ENCODE results near the gene IFI44L.

The IFI44L gene

DNA sequence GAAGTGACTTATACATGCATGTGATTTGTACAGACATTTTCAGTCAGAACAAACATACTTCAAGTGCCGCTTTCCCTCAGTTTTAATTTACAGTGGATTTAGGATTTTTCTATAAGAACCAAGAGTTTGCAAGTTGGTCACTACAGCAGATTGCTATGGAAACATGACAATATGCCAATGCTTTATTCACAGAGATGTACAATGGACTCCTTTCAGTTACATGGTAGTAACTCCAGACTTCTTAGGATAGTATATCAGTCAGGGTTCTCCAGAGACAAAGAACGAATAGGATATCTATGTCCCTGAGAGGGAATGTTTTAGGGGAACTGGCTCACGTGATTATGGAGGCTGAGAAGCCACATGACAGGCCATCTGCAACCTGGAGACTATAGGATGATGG is 56.7 kb downstream of the IFI44L start:
- in situ Hi-C loops (cut with HindIII; ENCODE audit: low pct_unique_long_range_greater_than_20kb, low sequenced_read_pairs), result no loop called here
- no peak for TF ChIP-seq JUND (IDR thresholded peaks at IDR 0.05; ENCODE audit: low read depth)
- DNase-seq (ENCODE audit: low read depth in 1 of 2, low spot score in 1 of 2), result no peak

DNA sequence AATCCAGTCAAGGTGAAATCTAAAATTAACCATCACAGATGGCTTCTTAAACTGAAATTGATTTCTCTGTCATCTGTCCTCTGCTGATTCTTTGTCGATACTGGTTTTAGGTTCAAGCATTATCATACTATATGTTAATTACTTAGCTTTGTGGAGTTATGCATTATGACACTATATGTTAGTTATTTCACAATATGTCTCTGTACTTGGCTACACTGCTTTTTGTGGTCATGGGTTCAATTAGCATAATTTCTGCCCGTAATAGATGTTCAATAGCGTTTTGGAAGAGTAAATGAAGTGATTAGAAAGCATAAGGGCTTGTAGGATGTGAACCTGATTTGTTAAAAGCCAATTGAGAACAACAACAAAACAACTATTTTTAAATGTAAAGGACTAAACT is 57.5 kb downstream of the IFI44L start:
- no peak for DNase-seq (ENCODE audit: low read depth in 1 of 2, low spot score in 1 of 2)
- TF ChIP-seq JUND (IDR thresholded peaks at IDR 0.05; ENCODE audit: low read depth), result no peak
- in situ Hi-C loops (cut with HindIII; ENCODE audit: low pct_unique_long_range_greater_than_20kb, low sequenced_read_pairs), result no loop called here

DNA sequence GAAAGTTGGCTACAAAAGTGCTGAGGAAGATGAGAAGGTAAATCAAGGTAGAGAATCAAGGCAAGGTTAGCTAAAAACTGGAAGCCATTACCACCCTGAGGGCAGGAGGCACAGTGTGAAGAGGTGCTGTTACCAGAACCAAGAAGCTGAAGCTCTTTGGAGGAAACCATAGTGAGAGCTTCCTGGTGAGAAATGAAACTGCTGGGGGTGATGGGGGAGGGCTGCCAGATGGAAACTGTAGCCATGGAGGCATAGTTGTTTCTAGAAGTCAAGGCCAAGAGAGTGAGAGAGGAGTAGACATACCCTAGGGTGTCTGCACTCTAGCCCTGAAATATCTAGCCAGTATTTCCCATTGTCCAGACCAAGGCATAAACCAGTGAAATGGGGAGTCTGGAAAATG is 58.1 kb downstream of the IFI44L start:
- no peak for TF ChIP-seq JUND (IDR thresholded peaks at IDR 0.05; ENCODE audit: low read depth)
- in situ Hi-C loops (cut with HindIII; ENCODE audit: low pct_unique_long_range_greater_than_20kb, low sequenced_read_pairs), result no loop called here

DNA sequence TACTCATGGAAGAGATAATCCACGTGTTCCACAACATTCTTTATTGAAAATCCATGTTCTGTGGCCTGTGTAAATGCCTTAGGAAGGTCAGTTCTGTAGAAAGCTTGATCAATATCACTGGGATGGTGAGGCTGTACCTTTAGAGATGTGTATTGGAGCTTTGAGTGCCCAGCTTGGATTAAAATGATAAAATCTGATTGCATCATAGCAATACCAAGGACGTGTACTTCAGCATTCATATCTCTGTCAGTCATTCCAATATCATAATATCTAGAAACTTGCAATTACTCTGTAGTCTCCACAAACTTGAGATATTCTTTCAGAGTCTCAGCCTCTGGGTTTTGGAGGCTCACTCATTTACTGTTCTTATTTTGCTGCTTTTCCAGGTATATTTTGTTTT is 61.0 kb downstream of the IFI44L start:
- in situ Hi-C loops (cut with HindIII; ENCODE audit: low pct_unique_long_range_greater_than_20kb, low sequenced_read_pairs), result no loop called here
- no peak for DNase-seq (ENCODE audit: low read depth in 1 of 2, low spot score in 1 of 2)

More for the DNA sequence above, 58.1 kb downstream of the IFI44L start:
- DNase-seq (ENCODE audit: low read depth in 1 of 2, low spot score in 1 of 2), result no peak

DNA sequence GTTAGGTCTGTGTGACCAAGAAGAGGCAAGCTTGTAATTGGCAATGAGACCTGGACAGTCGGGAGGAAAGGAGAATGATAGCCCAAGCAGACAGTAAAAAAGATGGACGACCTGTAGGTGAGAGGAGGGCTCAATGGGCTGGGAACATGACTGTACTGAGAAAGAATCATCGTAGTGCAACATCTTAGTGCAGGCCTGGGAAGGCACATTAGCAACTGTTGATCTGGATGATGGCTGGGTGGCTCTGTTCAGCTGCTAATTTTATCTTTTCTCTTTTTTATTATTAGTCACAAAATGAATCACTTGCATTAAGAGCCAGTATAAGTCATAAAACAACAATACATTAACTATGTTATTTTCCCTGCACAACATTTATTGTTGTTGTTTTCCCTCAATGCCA is 62.2 kb downstream of the IFI44L start:
- in situ Hi-C loops (cut with HindIII; ENCODE audit: low pct_unique_long_range_greater_than_20kb, low sequenced_read_pairs), result no loop called here
- no peak for DNase-seq (ENCODE audit: low read depth in 1 of 2, low spot score in 1 of 2)
- TF ChIP-seq JUND (IDR thresholded peaks at IDR 0.05; ENCODE audit: low read depth), result no peak

More for the DNA sequence above, 61.0 kb downstream of the IFI44L start:
- no peak for TF ChIP-seq JUND (IDR thresholded peaks at IDR 0.05; ENCODE audit: low read depth)

DNA sequence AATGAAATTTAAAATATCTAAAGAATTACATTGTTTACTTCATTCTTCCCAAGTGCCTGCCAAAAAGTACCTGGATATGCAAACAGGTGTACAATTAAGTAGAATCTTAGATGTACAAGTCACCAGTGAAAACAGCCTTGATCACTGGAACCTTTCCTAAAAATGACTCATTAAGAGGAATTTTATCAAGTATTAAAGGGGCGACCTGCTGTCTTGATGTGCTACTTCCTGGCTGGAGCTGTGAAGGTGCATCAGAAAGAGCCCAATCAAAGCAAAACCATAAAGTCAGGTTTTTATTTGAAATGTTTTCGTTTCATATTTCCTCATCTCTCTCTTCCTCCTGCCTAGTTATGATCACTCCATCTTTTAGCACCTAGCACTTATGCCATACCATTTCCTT is 62.8 kb downstream of the IFI44L start:
- no peak for TF ChIP-seq JUND (IDR thresholded peaks at IDR 0.05; ENCODE audit: low read depth)
- in situ Hi-C loops (cut with HindIII; ENCODE audit: low pct_unique_long_range_greater_than_20kb, low sequenced_read_pairs), result no loop called here
- DNase-seq (ENCODE audit: low read depth in 1 of 2, low spot score in 1 of 2), result no peak

DNA sequence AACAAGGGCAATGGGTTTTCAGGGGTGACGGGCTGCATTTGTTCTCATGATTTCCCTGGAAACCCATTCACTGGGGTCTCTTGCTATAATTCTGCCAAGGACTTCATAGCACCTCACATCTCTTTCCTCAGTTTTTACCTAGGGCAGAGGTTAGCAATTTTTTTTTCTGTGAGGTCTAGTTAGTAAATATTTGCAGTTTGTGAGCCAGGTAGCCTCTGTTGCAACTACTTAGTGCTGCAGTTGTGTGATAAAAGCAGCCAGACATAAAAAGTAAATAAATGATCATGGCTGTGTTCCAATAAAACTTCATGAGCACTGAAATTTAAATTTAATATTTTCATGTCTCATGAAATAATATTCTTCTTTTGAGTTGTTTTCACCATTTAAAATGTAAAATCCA is 67.1 kb downstream of the IFI44L start:
- no peak for TF ChIP-seq JUND (IDR thresholded peaks at IDR 0.05; ENCODE audit: low read depth)
- no peak for DNase-seq (ENCODE audit: low read depth in 1 of 2, low spot score in 1 of 2)
- in situ Hi-C loops (cut with HindIII; ENCODE audit: low pct_unique_long_range_greater_than_20kb, low sequenced_read_pairs), result no loop called here

DNA sequence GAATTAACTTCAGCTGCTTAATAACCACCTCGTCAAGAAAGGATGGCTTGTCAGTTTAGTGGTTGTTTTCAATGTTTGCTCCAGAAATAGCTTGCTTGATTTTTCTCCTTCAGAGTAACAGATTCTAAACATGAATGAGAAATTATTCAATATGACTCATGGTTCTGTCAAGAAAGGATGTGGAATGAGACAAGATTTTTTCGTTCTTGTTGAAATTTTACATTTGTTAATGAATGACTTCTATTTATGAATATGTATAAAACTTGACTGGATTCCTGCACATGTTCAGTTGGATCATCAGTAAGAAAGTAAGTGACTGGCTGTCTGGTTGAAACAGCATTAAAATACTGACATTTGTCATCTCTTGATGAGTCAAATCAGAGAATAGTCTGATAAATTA is 67.7 kb downstream of the IFI44L start:
- TF ChIP-seq JUND (IDR thresholded peaks at IDR 0.05; ENCODE audit: low read depth), result no peak
- in situ Hi-C loops (cut with HindIII; ENCODE audit: low pct_unique_long_range_greater_than_20kb, low sequenced_read_pairs), result no loop called here
- no peak for DNase-seq (ENCODE audit: low read depth in 1 of 2, low spot score in 1 of 2)

DNA sequence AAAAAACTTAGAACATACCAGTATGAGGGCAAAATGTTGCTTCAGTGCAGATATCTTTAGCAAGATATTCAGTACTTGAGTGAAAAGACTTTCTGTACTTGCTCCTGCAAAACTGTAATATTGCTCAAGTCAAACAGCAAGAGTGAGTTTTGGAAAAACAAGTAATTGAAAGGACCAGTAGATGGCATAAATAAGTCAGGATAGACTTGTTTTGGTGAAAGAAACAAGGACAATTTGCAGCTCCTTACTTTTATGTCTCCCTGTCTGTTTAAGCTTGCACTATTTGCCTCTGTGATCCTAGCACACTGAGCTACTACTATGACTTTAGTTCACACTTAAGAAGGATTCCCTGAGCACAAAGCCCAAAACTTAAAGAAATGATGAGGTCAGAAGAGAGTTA is 68.4 kb downstream of the IFI44L start:
- no peak for TF ChIP-seq JUND (IDR thresholded peaks at IDR 0.05; ENCODE audit: low read depth)
- DNase-seq (ENCODE audit: low read depth in 1 of 2, low spot score in 1 of 2), result peak in 1 of 2 experiments; percentile 32
- in situ Hi-C loops (cut with HindIII; ENCODE audit: low pct_unique_long_range_greater_than_20kb, low sequenced_read_pairs), result no loop called here

DNA sequence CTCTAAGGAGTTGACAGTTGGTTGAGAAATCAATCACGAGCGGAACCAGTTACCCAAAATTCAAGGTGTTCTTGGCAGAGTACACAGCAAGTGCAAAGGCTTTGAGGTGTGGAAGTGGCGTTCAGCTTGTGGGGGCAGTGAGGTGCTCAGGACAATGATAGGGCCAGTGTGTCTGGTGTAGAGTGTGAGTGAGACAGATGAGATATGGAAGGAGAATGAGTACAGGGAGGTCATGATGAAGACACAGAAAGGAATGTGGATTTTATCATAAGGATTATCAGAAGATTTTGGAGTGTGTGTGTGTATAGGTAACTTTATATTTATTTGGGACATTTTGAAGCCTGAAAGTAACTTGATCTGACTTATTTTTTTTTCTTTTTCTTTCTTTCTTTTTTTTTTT is 70.3 kb downstream of the IFI44L start:
- in situ Hi-C loops (cut with HindIII; ENCODE audit: low pct_unique_long_range_greater_than_20kb, low sequenced_read_pairs), result no loop called here
- no peak for TF ChIP-seq JUND (IDR thresholded peaks at IDR 0.05; ENCODE audit: low read depth)
- no peak for DNase-seq (ENCODE audit: low read depth in 1 of 2, low spot score in 1 of 2)

DNA sequence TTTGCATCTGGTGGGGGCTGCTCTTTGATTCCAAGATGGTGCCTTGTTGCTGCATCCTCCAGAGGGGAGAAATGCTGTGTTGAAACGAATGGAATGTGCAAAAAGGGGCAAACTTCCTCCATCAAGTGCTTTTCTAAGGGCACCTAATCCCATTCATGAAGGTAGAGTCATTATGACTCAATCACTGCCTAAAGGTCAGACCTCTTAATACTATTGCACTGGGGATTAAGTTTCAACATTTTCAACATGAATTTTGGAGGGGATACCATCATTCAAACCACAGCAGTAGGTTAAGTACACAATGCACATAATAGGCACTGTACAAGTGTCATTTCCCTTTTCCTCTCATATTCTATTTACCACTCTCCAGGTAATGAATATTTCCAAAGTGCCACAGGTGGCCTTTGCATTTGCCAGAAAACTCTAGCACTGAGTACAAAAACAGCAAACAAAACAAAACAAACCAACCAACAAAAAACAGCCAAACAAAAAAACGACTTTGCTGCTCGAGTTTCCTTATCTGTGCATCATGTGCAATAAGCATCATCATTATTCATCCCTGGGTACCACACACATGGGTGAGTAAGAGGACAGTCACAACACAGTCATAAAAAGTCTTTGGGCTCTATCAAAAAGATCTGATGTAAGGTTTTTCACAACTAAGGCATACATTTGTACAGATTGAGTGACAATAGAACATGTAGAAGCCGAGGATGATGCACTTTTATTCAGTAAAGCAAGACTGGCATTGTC is 71.9 kb downstream of the IFI44L start:
- in situ Hi-C loops (cut with HindIII; ENCODE audit: low pct_unique_long_range_greater_than_20kb, low sequenced_read_pairs), result no loop called here
- no peak for DNase-seq (ENCODE audit: low read depth in 1 of 2, low spot score in 1 of 2)
- no peak for TF ChIP-seq JUND (IDR thresholded peaks at IDR 0.05; ENCODE audit: low read depth)
